ENCODE results near the gene ZNFX1.

GRCh38 chr20:49285813-49286494, 8.1 kb upstream of the ZNFX1 start:
- TF ChIP-seq HMGA2 (CRISPR knock-in tag; IDR thresholded peaks at IDR 0.05) (no peak), TP53 (CRISPR knock-in tag; IDR thresholded peaks at IDR 0.05) (no peak)

Measured in WTC11 (cell line).